A549 (cell line): ENCODE results near the gene TIAL1.

Experiments
- BCL3 ChIP-seq: fragments of >200 bp; sonication (Bioruptor Twin); formaldehyde crosslinking; IDR thresholded peaks from 3 replicates; pipeline ENCODE4 v1.6.1; 2016
- BHLHE40 ChIP-seq: IDR thresholded peaks from 2 replicates; pipeline ENCODE4 v1.6.1; 2012; ENCODE audit warnings: low read depth, low read length, inconsistent platforms
- CBX2 ChIP-seq: fragments of 200-600 bp; sonication (generic); IDR thresholded peaks from 2 replicates; pipeline ENCODE4 v1.6.1; 2016; ENCODE audit warnings: low read depth, mild to moderate bottlenecking, borderline replicate concordance
- CEBPB ChIP-seq, 2 experiments: fragments of >200 bp in 1 of 2; sonication (Bioruptor Twin) in 1 of 2; formaldehyde crosslinking in 1 of 2; IDR thresholded peaks; 2 replicates each; pipeline ENCODE4 v1.6.1; 2012 to 2016
- CTCF ChIP-seq: fragments of >200 bp; sonication (Bioruptor Twin); formaldehyde crosslinking; IDR thresholded peaks from 3 replicates; pipeline ENCODE4 v1.5.1; 2016
- EP300 ChIP-seq, 2 experiments: fragments of >200 bp; sonication (Bioruptor Twin); formaldehyde crosslinking; IDR thresholded peaks; 2 replicates in 1 of 2; 3 replicates in 1 of 2; pipeline ENCODE4 v1.6.1; 2016 to 2017
- HOXB13 ChIP-seq: fragments of 250-450 bp; sonication (Bioruptor Pico); IDR thresholded peaks from 2 replicates; pipeline ENCODE4 v1.5.0; 2020; ENCODE audit warnings: low read depth, mild to moderate bottlenecking, moderate library complexity
- KDM5A ChIP-seq: fragments of 200-600 bp; sonication (generic); IDR thresholded peaks from 2 replicates; pipeline ENCODE4 v1.6.1; 2016; ENCODE audit warnings: antibody characterized with exemption, mild to moderate bottlenecking
- MAFK ChIP-seq: fragments of 450-650 bp; IDR thresholded peaks from 2 replicates; pipeline ENCODE4 v1.6.1; 2014; ENCODE audit not compliant: partially characterized antibody
- MYC ChIP-seq: IDR thresholded peaks from 2 replicates; pipeline ENCODE4 v1.6.1; 2012; ENCODE audit warnings: mild to moderate bottlenecking, inconsistent platforms, low read length, improper control_type of control experiment, borderline replicate concordance
- POLR2A ChIP-seq: IDR thresholded peaks from 2 replicates; pipeline ENCODE4 v1.6.1; 2012; ENCODE audit warnings: mild to moderate bottlenecking, low read length
- RAD21 ChIP-seq, 2 experiments: fragments of >200 bp in 1 of 2; sonication (Bioruptor Twin) in 1 of 2; formaldehyde crosslinking in 1 of 2; IDR thresholded peaks in 1 of 2; conservative IDR thresholded peaks in 1 of 2; 2 replicates in 1 of 2; 3 replicates in 1 of 2; pipeline ENCODE4 v1.6.1; 2012 to 2018; ENCODE audit warnings: inconsistent platforms in 1 of 2
- RCOR1 ChIP-seq: fragments of 150-350 bp; IDR thresholded peaks from 2 replicates; pipeline ENCODE4 v1.6.1; 2014; ENCODE audit warnings: antibody characterized with exemption, low read length, low read depth
- RFX5 ChIP-seq: fragments of 450-650 bp; IDR thresholded peaks from 2 replicates; pipeline ENCODE4 v1.7.1; 2014; ENCODE audit warnings: antibody characterized with exemption, mild to moderate bottlenecking, moderate library complexity

GRCh38 chr10:119613741-119614140 is 17.0 kb upstream of the TIAL1 start:
- TF ChIP-seq CTCF (no peak), CBX2 (no peak), CEBPB (IDR thresholded peaks at IDR 0.05) (no peak), POLR2A (no peak), HOXB13 (CRISPR knock-in tag) (no peak), RCOR1 (no peak), BCL3 (no peak), BHLHE40 (no peak), MAFK (no peak), EP300 (IDR thresholded peaks at IDR 0.05) (no peak), RAD21 (conservative IDR thresholded peaks at IDR 0.05 in 1 of 2, IDR thresholded peaks at IDR 0.05 in 1 of 2) (no peak), KDM5A (no peak), RFX5 (no peak), MYC (no peak)
